ENCODE data around the gene SLC6A1. TPM values are rescaled to one million over a fixed set of nuclear protein-coding genes. Genes with fewer than 3 reads are reported as not detected.

Gene SLC6A1
- total RNA-seq, 1 experiment from 2014 or later: not detected

- intact Hi-C loops (cut with micrococcal nuclease; ENCODE audit: unreplicated experiment): no loop called here
- Histone ChIP-seq H3K9me3 (ENCODE audit: low read depth, low read length, poor library complexity, severe bottlenecking) (no peaks in the 10 kb centered on the region), H3K4me1 (ENCODE audit: insufficient read depth, low read length, poor library complexity, severe bottlenecking) (no peaks in the 10 kb centered on the region), H3K27me3 (replicated peaks; ENCODE audit: insufficient read depth, low read depth, low read length, poor library complexity) (peaks cover 56% of the 10 kb centered on the region), H3K4me3 (ENCODE audit: low read depth, low read length, poor library complexity, severe bottlenecking) (no peak overlapping the region), H3K27ac (ENCODE audit: low read depth, low read length, poor library complexity, severe bottlenecking) (no peak overlapping the region), H3K36me3 (ENCODE audit: insufficient read depth, low read length, poor library complexity, severe bottlenecking) (no peaks in the 10 kb centered on the region)
- ChIA-PET POLR2A (ENCODE audit: low non-redundant PET) (no interaction called here), CTCF (no interaction called here)
- BruUV-seq (replicated peaks): no TSS peak
- TF ChIP-seq EZH2 (IDR thresholded peaks at IDR 0.05; ENCODE audit: borderline replicate concordance, low read depth, low read length, poor library complexity, severe bottlenecking) (no peak), CTCF (conservative IDR thresholded peaks at IDR 0.05; ENCODE audit: low read depth, low read length) (no peak)
- DNase-seq (ENCODE audit: low spot score): no peak
Measured at GRCh38 chr3:10996345-10997013, 3.9 kb downstream of the SLC6A1 start.

- ChIA-PET POLR2A (ENCODE audit: low non-redundant PET) (no interaction called here), CTCF (no interaction called here)
- no peaks in the 10 kb centered on the region for H3K9me3 ChIP-seq (ENCODE audit: low read depth, low read length, poor library complexity, severe bottlenecking)
- H3K27ac ChIP-seq (ENCODE audit: low read depth, low read length, poor library complexity, severe bottlenecking): no peak overlapping the region
- no peak for TF ChIP-seq CTCF (conservative IDR thresholded peaks at IDR 0.05; ENCODE audit: low read depth, low read length)
- no peak for TF ChIP-seq EZH2 (IDR thresholded peaks at IDR 0.05; ENCODE audit: borderline replicate concordance, low read depth, low read length, poor library complexity, severe bottlenecking)
- intact Hi-C loops (cut with micrococcal nuclease; ENCODE audit: unreplicated experiment): no loop called here
- DNase-seq (ENCODE audit: low spot score): no peak
- peaks cover 48% of the 10 kb centered on the region for H3K27me3 ChIP-seq (replicated peaks; ENCODE audit: insufficient read depth, low read depth, low read length, poor library complexity)
- BruUV-seq (replicated peaks): no TSS peak
- no peaks in the 10 kb centered on the region for H3K4me1 ChIP-seq (ENCODE audit: insufficient read depth, low read length, poor library complexity, severe bottlenecking)
- H3K4me3 ChIP-seq (ENCODE audit: low read depth, low read length, poor library complexity, severe bottlenecking): no peak overlapping the region
- H3K36me3 ChIP-seq (ENCODE audit: insufficient read depth, low read length, poor library complexity, severe bottlenecking): no peaks in the 10 kb centered on the region
Measured at GRCh38 chr3:10997196-10997595, 4.6 kb downstream of the SLC6A1 start.

GRCh38 chr3:10998542-10998941 lies 6.0 kb downstream of the SLC6A1 start:
- H3K27ac ChIP-seq (ENCODE audit: low read depth, low read length, poor library complexity, severe bottlenecking): no peak overlapping the region
- intact Hi-C loops (cut with micrococcal nuclease; ENCODE audit: unreplicated experiment): no loop called here
- no peak overlapping the region for H3K4me3 ChIP-seq (ENCODE audit: low read depth, low read length, poor library complexity, severe bottlenecking)
- peaks cover 38% of the 10 kb centered on the region for H3K27me3 ChIP-seq (replicated peaks; ENCODE audit: insufficient read depth, low read depth, low read length, poor library complexity)
- TF ChIP-seq EZH2 (IDR thresholded peaks at IDR 0.05; ENCODE audit: borderline replicate concordance, low read depth, low read length, poor library complexity, severe bottlenecking): no peak
- no peak for TF ChIP-seq CTCF (conservative IDR thresholded peaks at IDR 0.05; ENCODE audit: low read depth, low read length)
- no peaks in the 10 kb centered on the region for H3K36me3 ChIP-seq (ENCODE audit: insufficient read depth, low read length, poor library complexity, severe bottlenecking)
- DNase-seq (ENCODE audit: low spot score): no peak
- ChIA-PET POLR2A (ENCODE audit: low non-redundant PET) (interaction anchor here (0.7 kb wide), 1 partner anchor 145 kb away, joined by 4 read pairs; no protein-coding TSS in a partner anchor), CTCF (no interaction called here)
- H3K9me3 ChIP-seq (ENCODE audit: low read depth, low read length, poor library complexity, severe bottlenecking): no peaks in the 10 kb centered on the region
- no peaks in the 10 kb centered on the region for H3K4me1 ChIP-seq (ENCODE audit: insufficient read depth, low read length, poor library complexity, severe bottlenecking)
- BruUV-seq (replicated peaks): no TSS peak
